HepG2 (cell line): ENCODE measurements around the gene KIAA1217. TPM values are rescaled to one million over a fixed set of nuclear protein-coding genes. Genes with fewer than 3 reads are reported as not detected.

Source experiments
- ATAC-seq: fragments of 200-7000 bp; cut with Tn5 transposase; 3 replicates; pipeline ENCODE4 v1.9.1; 2020; ENCODE audit warnings: mild to moderate bottlenecking, moderate library complexity
- BruUV-seq: library from RNA; stranded (reverse); fragments of 400-500 nt; replicated peaks from 2 replicates; lab custom pipeline; 2021; lab: Mats Ljungman, UMichigan
- CTCF ChIA-PET: fragments of 300-600 bp; formaldehyde crosslinking; extraction: SDS; loops from one replicate; lab custom pipeline; 2021; ENCODE audit warnings: low total read pairs, inconsistent platforms, low intra/inter-chr PET ratio; lab: Yijun Ruan, JAX
- POLR2A ChIA-PET: fragments of 350-600 bp; sonication (Branson Sonifier 250); formaldehyde crosslinking; loops from one replicate; lab custom pipeline; 2020; ENCODE audit warnings: antibody characterized with exemption, inconsistent platforms; lab: Yijun Ruan, JAX
- DNase-seq: peaks from one replicate; pipeline ENCODE4 v3.0.0-alpha.2; 2015; ENCODE audit warnings: low spot score
- FAIRE-seq: peaks from 3 replicates; lab custom pipeline; 2011; peaks lifted over from hg19 to GRCh38; lab: Jason Lieb, UNC
- H2AFZ ChIP-seq: one replicate; pipeline ENCODE4 v1.6.1; 2011; ENCODE audit warnings: low read length, inconsistent platforms
- H3K27ac ChIP-seq: fragments of 300-600 bp; 3 replicates; pipeline ENCODE4 v1.8.0; 2011; ENCODE audit warnings: mixed run types, mild to moderate bottlenecking, mixed read lengths, low read length, inconsistent platforms; ENCODE audit not compliant: insufficient read depth; ENCODE audit errors: extremely low read length
- H3K27me3 ChIP-seq, 2 experiments: fragments of 200-600 bp in 1 of 2; 2 replicates in 1 of 2; 3 replicates in 1 of 2; pipeline versions ENCODE4 v1.6.0 to v1.8.0; 2011; ENCODE audit warnings: low read length in 2 of 2, mild to moderate bottlenecking in 2 of 2, moderate library complexity in 2 of 2, inconsistent platforms in 1 of 2; ENCODE audit not compliant: insufficient read depth in 2 of 2, control insufficient read depth in 1 of 2
- H3K36me3 ChIP-seq, 2 experiments: fragments of 200-600 bp in 1 of 2; replicated peaks in 1 of 2; 2 replicates in 1 of 2; 3 replicates in 1 of 2; pipeline versions ENCODE4 v1.5.1 to v1.8.0; 2011; ENCODE audit warnings: low read length in 2 of 2, inconsistent platforms in 1 of 2; ENCODE audit not compliant: insufficient read depth in 2 of 2, control insufficient read depth in 1 of 2
- H3K4me1 ChIP-seq: 2 replicates; pipeline ENCODE4 v1.5.1; 2012; ENCODE audit warnings: low read length, inconsistent platforms; ENCODE audit not compliant: insufficient read depth
- H3K4me2 ChIP-seq: 2 replicates; pipeline ENCODE4 v1.6.0; 2011; ENCODE audit warnings: low read depth, low read length, inconsistent platforms
- H3K4me3 ChIP-seq, 3 experiments: fragments of 200-600 bp in 1 of 3; sonication (generic), shearing (Covaris generic) in 1 of 3; replicated peaks in 1 of 3; 2 replicates each; pipeline ENCODE4 v1.5.1; 2011 to 2016; ENCODE audit warnings: low read length in 3 of 3, inconsistent platforms in 2 of 3, low read depth in 2 of 3, mild to moderate bottlenecking in 2 of 3, control low read depth in 1 of 3, mixed read lengths in 1 of 3; ENCODE audit not compliant: insufficient read depth in 1 of 3
- H3K79me2 ChIP-seq: one replicate; pipeline ENCODE4 v1.6.1; 2011; ENCODE audit warnings: low read length, inconsistent platforms; ENCODE audit not compliant: insufficient read depth
- H3K9ac ChIP-seq: 2 replicates; pipeline ENCODE4 v1.6.0; 2011; ENCODE audit warnings: mild to moderate bottlenecking, low read depth, low read length, inconsistent platforms; ENCODE audit not compliant: insufficient read depth
- H3K9me3 ChIP-seq: 2 replicates; pipeline ENCODE4 v1.5.1; 2012; ENCODE audit warnings: mild to moderate bottlenecking, low read length
- H4K20me1 ChIP-seq: 2 replicates; pipeline ENCODE4 v1.6.0; 2011; ENCODE audit warnings: inconsistent platforms, mild to moderate bottlenecking, low read length, moderate library complexity; ENCODE audit not compliant: insufficient read depth
- DBP ChIP-seq: sonication (generic); formaldehyde crosslinking; IDR thresholded peaks from 2 replicates; pipeline ENCODE4 v1.4.0; 2020; ENCODE audit warnings: missing genetic modification reagents; ENCODE audit errors: not compliant biosample characterization
- FOXK2 ChIP-seq: fragments of 450-650 bp; IDR thresholded peaks from 2 replicates; pipeline ENCODE4 v1.6.1; 2016
- HMGXB4 ChIP-seq, 2 experiments: sonication (generic) in 1 of 2; formaldehyde crosslinking in 1 of 2; IDR thresholded peaks; 2 replicates each; pipeline versions ENCODE4 v1.4.0 to v1.6.1; 2018 to 2020; ENCODE audit warnings: missing genetic modification reagents in 2 of 2, borderline replicate concordance in 1 of 2, low read depth in 1 of 2, mild to moderate bottlenecking in 1 of 2, missing biosample characterization in 1 of 2
- KLF15 ChIP-seq: sonication (generic); formaldehyde crosslinking; IDR thresholded peaks from 2 replicates; pipeline ENCODE4 v1.8.1; 2023; ENCODE audit warnings: borderline replicate concordance, mild to moderate bottlenecking, inconsistent platforms, missing genetic modification reagents, mixed read lengths
- NR0B2 ChIP-seq: sonication (generic); formaldehyde crosslinking; IDR thresholded peaks from 2 replicates; pipeline ENCODE4 v1.4.0; 2020; ENCODE audit warnings: mild to moderate bottlenecking, missing genetic modification reagents
- NR2F1 ChIP-seq, 2 experiments: fragments of 450-650 bp in 1 of 2; formaldehyde crosslinking in 1 of 2; IDR thresholded peaks; 2 replicates each; pipeline versions ENCODE4 v1.5.0 to v1.6.1; 2016 to 2020; ENCODE audit warnings: mild to moderate bottlenecking in 1 of 2, missing compliant biosample characterization in 1 of 2, missing genetic modification reagents in 1 of 2, moderate library complexity in 1 of 2
- TFE3 ChIP-seq: IDR thresholded peaks from 2 replicates; pipeline ENCODE4 v1.6.1; 2016
- ZBTB26 ChIP-seq: IDR thresholded peaks from 2 replicates; pipeline ENCODE4 v1.6.1; 2016; ENCODE audit warnings: missing compliant biosample characterization, missing genetic modification reagents, borderline replicate concordance
- ZNF503 ChIP-seq: sonication (generic); formaldehyde crosslinking; IDR thresholded peaks from 2 replicates; pipeline ENCODE4 v1.4.0; 2020; ENCODE audit warnings: missing genetic modification reagents
- ZNF547 ChIP-seq: sonication (generic); formaldehyde crosslinking; IDR thresholded peaks from 2 replicates; pipeline ENCODE4 v1.5.1; 2020; ENCODE audit warnings: mild to moderate bottlenecking, missing genetic modification reagents
- ZNF7 ChIP-seq: IDR thresholded peaks from 2 replicates; pipeline ENCODE4 v1.6.1; 2016; ENCODE audit warnings: missing biosample characterization, missing genetic modification reagents
- ZNF878 ChIP-seq: sonication (generic); formaldehyde crosslinking; IDR thresholded peaks from 2 replicates; pipeline ENCODE4 v1.8.1; 2023; ENCODE audit warnings: mild to moderate bottlenecking, missing genetic modification reagents, moderate library complexity
- WGBS: methylation state at CpG from one replicate; pipeline ENCODE4 v1.1.6; 2017; ENCODE audit warnings: low lambda C conversion rate; 5-methylcytosine and 5-hydroxymethylcytosine counted together
- in situ Hi-C: cut with HindIII; loops from 2 replicates; pipeline ENCODE4 v1.10.0; 2017; ENCODE audit warnings: low pct_unique_long_range_greater_than_20kb; ENCODE audit not compliant: extremely low pct_ligation_motif_present
- intact Hi-C: fragments of 100-400 bp; cut with micrococcal nuclease; formaldehyde crosslinking; loops from one replicate; pipeline ENCODE4 v1.10.0; 2022; ENCODE audit not compliant: unreplicated experiment
- polyA plus RNA-seq, 8 experiments: library from polyadenylated mRNA; depleted of rRNA in 3 of 8; stranded (reverse) in 7 of 8; unstranded in 1 of 8; fragments of >200 nt; fragmentation: Illumina TruSeq in 4 of 8; extraction: Trizol in 4 of 8; gene quantifications; 2 replicates each; pipeline versions ENCODE4 v1.2.1 to v1.2.3, GENCODE V29; 2011 to 2016; ENCODE audit warnings: low read depth in 4 of 8, missing spikeins in 1 of 8, mixed read lengths in 1 of 8; ENCODE audit not compliant: insufficient read depth in 1 of 8
- total RNA-seq, 5 experiments: library from RNA; depleted of rRNA; stranded (reverse); fragments of >200 nt; fragmentation: Illumina TruSeq; extraction: Trizol; gene quantifications; 2 replicates each; pipeline ENCODE4 v1.2.3, GENCODE V29; 2016; ENCODE audit warnings: low read depth in 1 of 5

The KIAA1217 gene
- total and polyA plus RNA-seq, 2 of the 13 experiments (the other 11 are each of a cell fraction or from before 2014, with no cell fraction given) = 4.6 to 10.9 TPM

- no peak overlapping the region for H2AFZ ChIP-seq
- H3K9me3 ChIP-seq = no peaks in the 10 kb centered on the region
- no peak overlapping the region for H3K4me3 ChIP-seq
- ChIA-PET POLR2A (no interaction called here), CTCF (no interaction called here)
- intact Hi-C loops = no loop called here
- in situ Hi-C loops = no loop called here
- DNase-seq (no peak), FAIRE-seq (no peak), ATAC-seq (no peak)
- peaks cover 6% of the 10 kb centered on the region in 2 experiments; a peak in 1 of 5 replicates for H3K36me3 ChIP-seq
- H3K9ac ChIP-seq = no peak overlapping the region
- H4K20me1 ChIP-seq = no peaks in the 10 kb centered on the region
- no TSS peak for BruUV-seq
- no peak overlapping the region for H3K4me2 ChIP-seq
- H3K27me3 ChIP-seq = no peaks in the 10 kb centered on the region; a peak in 1 of 5 replicates
- H3K4me1 ChIP-seq = no peaks in the 10 kb centered on the region
- TF ChIP-seq NR2F1 (CRISPR knock-in tag; IDR thresholded peaks at IDR 0.05) = no peak
- no peak for TF ChIP-seq DBP
- no peak for TF ChIP-seq KLF15 (CRISPR knock-in tag)
- no peak for TF ChIP-seq ZBTB26
- TF ChIP-seq HMGXB4 (CRISPR knock-in tag; IDR thresholded peaks at IDR 0.05; ENCODE audit: borderline replicate concordance in 1 of 2, low read depth in 1 of 2) = no peak
- no peak for TF ChIP-seq ZNF503 (CRISPR knock-in tag)
- no peak for TF ChIP-seq FOXK2
- no peak for TF ChIP-seq ZNF7 (CRISPR knock-in tag)
- no peak for TF ChIP-seq NR0B2 (CRISPR knock-in tag)
- no peak for TF ChIP-seq ZNF547
- no peak for TF ChIP-seq TFE3 (CRISPR knock-in tag)
- TF ChIP-seq ZNF878 (CRISPR knock-in tag) = no peak
- WGBS = 100% methylated on average over 1 of the region's 4 CpGs
- H3K27ac ChIP-seq = no peak overlapping the region
- H3K79me2 ChIP-seq = no peaks in the 10 kb centered on the region
Measured at GRCh38 chr10:24257588-24257987, 48.6 kb downstream of the KIAA1217 start.
